D341Med (cell line): ENCODE results near the gene IGLL5.
"Not testable (repeated sequence)": the region's sequence is repeated elsewhere in the genome, so short reads cannot be mapped to it uniquely, and the experiment has no call there.

Source experiments
- DNase-seq: peaks from one replicate; pipeline ENCODE4 v3.0.0; 2012; ENCODE audit warnings: low spot score

The IGLL5 gene

DNA sequence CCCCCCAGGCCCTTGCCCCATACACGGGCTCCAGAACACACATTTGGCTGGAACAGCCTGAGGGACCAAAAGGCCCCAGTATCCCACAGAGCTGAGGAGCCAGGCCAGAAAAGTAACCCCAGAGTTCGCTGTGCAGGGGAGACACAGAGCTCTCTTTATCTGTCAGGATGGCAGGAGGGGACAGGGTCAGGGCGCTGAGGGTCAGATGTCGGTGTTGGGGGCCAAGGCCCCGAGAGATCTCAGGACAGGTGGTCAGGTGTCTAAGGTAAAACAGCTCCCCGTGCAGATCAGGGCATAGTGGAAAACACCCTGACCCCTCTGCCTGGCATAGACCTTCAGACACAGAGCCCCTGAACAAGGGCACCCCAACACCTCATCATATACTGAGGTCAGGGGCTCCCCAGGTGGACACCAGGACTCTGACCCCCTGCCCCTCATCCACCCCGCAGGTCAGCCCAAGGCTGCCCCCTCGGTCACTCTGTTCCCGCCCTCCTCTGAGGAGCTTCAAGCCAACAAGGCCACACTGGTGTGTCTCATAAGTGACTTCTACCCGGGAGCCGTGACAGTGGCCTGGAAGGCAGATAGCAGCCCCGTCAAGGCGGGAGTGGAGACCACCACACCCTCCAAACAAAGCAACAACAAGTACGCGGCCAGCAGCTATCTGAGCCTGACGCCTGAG lies 13.1 kb downstream of the IGLL5 start:
- DNase-seq, result not testable (repeated sequence)

DNA sequence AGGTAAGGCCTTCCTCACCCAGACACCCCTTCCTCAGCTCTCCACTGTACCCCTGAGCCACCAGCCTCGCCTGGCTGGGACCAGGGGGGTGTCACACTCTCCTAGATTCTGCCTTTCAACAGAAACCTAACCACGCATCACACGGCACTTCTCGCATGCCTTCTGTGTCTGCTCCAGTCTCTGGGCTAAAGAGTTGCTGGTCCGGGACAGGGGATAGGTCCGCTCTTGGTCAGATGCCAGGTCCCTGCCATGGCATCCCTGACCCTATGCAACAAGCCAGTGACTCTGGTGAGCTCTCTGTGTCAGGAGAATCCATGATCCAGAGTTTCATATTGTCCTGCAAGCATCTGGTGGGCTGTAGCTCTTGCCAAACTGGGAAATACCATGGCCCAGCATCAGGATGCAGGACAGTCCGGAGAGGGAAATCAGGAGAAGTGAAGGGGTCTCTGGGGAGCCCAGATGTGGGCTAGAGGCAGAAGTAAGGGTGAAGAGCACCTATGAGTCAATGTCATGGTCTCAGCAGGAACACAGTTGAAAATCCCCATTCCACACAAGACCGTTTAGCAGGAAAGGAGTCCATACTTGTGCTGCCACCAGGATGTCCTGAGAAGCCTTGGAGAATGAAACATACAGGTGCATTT lies 14.1 kb downstream of the IGLL5 start:
- DNase-seq, result no peak

GRCh38 chr22:22902247-22903001 lies 14.8 kb downstream of the IGLL5 start:
- DNase-seq, result no peak

DNA sequence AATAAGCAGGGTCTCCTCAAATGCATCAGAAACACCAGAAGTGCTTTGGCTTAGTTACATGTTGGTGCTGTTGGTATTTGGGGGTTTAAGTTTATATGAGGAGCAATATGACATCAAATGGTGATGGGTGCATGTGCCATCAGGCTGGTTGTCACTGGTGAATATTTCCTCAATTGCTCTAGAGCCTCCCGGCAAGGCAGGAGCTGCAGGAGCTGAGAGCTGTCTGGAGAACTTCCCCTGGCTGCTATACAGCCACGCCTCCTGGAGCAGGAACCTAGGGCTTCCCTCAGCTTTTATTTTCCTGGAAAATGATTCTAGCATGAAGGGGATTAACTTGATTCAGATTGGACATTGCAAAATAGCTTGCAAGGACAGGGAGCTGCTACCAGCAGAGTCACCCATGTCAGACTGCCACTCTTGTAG lies 15.8 kb downstream of the IGLL5 start:
- no peak for DNase-seq

GRCh38 chr22:22903781-22904192 lies 16.2 kb downstream of the IGLL5 start:
- DNase-seq, result not testable (repeated sequence)

DNA sequence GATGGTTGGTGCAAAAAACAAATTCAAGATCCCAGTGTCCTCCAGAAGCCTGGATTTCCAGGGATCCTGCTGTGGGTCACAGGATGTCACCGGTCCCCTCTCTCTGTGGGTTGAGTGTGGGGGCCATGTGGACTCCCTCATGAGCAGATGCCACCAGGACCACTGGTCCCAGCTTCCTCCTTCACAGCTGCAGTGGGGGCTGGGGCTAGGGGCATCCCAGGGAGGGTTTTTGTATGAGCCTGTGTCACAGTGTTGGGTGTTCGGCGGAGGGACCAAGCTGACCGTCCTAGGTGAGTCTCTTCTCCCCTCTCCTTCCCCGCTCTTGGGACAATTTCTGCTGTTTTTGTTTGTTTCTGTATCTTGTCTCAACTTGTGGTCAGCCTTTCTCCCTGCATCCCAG lies 17.1 kb downstream of the IGLL5 start:
- not testable (repeated sequence) for DNase-seq

- not testable (repeated sequence) for DNase-seq
Measured at GRCh38 chr22:22906391-22906790, 18.8 kb downstream of the IGLL5 start.

GRCh38 chr22:22906907-22907550 lies 19.4 kb downstream of the IGLL5 start:
- DNase-seq, result no peak

GRCh38 chr22:22907551-22908494 lies 20.2 kb downstream of the IGLL5 start:
- DNase-seq, result no peak

GRCh38 chr22:22908495-22908861 lies 20.9 kb downstream of the IGLL5 start:
- DNase-seq, result no peak

DNA sequence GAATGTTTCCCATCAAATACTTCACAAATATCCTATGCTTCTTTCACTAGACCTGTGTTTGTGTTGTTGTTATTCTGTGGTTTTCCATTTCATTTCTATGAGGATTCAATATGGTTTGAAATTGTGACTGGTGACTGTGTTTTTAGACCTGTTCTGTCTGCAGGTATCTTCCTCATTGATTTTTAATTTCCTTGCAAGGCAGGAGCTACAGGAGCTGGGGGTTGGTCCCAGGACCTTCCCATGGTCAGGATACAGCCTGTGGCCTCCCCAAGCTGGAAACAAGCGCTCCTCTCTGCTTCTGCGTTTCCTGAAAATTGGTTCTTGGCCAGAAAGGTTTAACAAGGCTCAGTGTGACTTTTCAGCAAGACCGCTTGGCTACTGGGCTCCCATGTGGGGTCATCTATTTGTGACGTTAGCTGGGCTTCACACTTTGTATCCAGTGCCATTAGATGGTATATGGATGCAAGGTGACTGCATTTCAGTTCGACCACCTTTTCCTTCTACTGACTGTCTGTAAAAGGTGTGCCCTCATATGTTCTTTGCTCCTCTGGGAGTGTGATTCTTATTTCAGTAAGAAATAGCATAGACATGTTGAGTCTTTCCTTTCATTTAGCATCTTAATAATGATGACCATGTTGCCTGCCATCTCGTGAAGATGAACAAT lies 21.5 kb downstream of the IGLL5 start:
- DNase-seq, result no peak

DNA sequence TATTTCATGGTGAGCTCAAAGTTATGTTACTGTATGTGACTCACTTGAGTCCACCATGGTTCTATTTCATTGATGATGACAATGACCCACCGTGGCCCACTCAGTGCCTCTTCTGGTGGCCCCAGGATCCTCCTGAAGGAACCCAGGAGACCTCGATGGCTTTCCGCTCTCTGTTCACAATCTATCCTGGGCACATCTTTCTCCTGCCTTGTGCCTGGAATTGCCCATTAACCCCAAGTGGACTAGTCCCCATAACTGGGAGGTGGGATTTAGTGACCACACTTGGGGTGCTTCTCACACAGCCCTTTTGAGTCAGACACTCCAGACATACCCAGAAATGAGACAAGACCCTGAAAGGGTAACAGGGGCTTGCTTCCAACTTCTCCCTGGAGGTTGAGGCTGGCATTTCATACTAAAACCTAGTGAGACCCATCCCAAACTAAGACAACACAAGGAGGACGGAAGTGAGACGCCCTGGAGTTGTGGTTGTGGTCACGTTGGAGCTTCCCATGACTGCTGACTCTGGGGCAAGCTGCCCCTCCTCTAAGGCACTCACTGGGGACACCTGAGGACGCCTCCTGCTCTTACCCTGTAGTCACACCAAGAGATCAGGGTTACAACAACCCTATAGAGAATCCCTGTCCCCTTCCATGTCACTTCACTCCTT lies 22.1 kb downstream of the IGLL5 start:
- no peak for DNase-seq

- no peak for DNase-seq
Measured at GRCh38 chr22:22910272-22911240, 22.9 kb downstream of the IGLL5 start.

DNA sequence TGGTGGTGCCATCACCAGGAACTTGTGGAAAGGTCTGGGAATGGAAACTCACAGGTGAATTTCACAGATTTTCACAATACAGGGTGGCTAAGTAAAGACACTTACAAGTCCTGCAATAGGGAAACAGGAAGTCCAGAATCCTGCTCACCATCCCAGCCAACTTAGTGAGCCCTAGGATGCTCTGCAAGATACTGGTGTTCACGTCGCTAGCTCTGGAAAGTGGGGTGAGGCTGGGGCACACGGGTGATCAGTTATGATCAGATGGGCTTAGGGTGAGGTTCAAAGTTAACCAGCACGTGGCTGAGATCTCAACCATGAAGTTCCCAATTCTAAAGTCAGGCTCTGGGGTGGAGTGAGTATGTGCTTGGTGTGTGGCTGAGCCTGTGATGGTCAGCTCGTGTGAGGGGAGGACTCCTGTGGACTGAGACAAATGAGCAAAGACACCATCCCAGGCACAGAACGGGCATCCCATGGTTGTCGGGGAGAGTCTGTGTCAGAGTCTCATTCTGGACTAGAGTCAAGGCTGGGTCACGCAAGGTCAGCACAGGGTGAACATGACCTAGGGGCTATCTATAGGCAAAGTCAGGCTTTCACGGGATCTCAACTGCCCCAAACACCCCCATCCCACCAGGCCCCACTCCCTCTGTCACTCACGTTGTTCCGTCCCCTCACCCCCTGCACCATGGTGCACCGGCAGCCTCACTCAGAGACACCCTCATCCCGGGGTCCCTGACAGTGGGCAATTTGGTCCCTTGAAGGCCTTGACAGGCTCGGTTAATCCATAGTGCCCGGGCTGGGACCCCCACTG lies 23.9 kb downstream of the IGLL5 start:
- DNase-seq, result no peak

- DNase-seq, result no peak
Measured at GRCh38 chr22:22912135-22912987, 24.7 kb downstream of the IGLL5 start.

DNA sequence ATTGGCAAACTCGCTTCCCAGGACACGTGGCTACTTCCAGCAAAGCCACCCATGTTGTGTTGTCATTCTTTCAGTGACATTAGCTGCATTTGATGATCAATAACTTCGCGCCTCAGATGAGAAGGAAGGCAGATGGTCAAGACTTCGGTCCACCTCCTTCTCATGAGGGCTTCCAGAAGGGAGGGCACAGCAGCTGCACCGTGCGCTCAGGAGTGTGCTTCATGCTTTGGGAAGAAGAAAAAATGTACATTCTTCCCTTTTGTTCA lies 25.3 kb downstream of the IGLL5 start:
- DNase-seq, result no peak

- no peak for DNase-seq
Measured at GRCh38 chr22:22913989-22914388, 26.4 kb downstream of the IGLL5 start.
